K562 (cell line): ENCODE measurements around the gene SMARCA4. TPM values are rescaled to one million over a fixed set of nuclear protein-coding genes. Genes with fewer than 3 reads are reported as not detected.

Experiments
- CGGBP1 ChIP-seq: fragments of 250-450 bp; sonication (Bioruptor Pico); IDR thresholded peaks from 2 replicates; pipeline ENCODE4 v1.9.0; 2021; ENCODE audit warnings: mild to moderate bottlenecking
- CHD7 ChIP-seq: fragments of 200-600 bp; sonication (generic); IDR thresholded peaks from one replicate; pipeline ENCODE4 v1.6.1; 2012; ENCODE audit warnings: mild to moderate bottlenecking, low read depth, low read length, inconsistent platforms
- FIP1L1 ChIP-seq: fragments of 200-400 bp; formaldehyde crosslinking; IDR thresholded peaks from 2 replicates; pipeline ENCODE4 v1.6.1; 2018; ENCODE audit warnings: mild to moderate bottlenecking, low read depth, low read length; ENCODE audit not compliant: poor library complexity, severe bottlenecking
- MECOM ChIP-seq: fragments of 250-450 bp; sonication (Bioruptor Pico); IDR thresholded peaks from 2 replicates; pipeline ENCODE4 v1.8.0; 2022; ENCODE audit warnings: inconsistent platforms
- ZBTB11 ChIP-seq, 3 experiments: fragments of 200-800 bp in 1 of 3; fragments of 250-450 bp in 1 of 3; fragments of 450-650 bp in 1 of 3; sonication (Bioruptor Pico) in 1 of 3; sonication (Bioruptor generic) in 1 of 3; formaldehyde crosslinking in 1 of 3; IDR thresholded peaks; 2 replicates each; pipeline versions ENCODE4 v1.6.1 to v1.8.0; 2016 to 2022; ENCODE audit warnings: mild to moderate bottlenecking in 2 of 3, missing genetic modification characterization in 2 of 3, missing compliant biosample characterization in 1 of 3, moderate library complexity in 1 of 3
- polyA plus RNA-seq, 8 experiments: library from polyadenylated mRNA; depleted of rRNA in 4 of 8; stranded (reverse) in 5 of 8; unstranded in 3 of 8; fragments of >200 nt; fragmentation: Nextera tagmentation in 2 of 8; fragmentation: Illumina TruSeq in 1 of 8; extraction: Ambion mirVana in 2 of 8; extraction: Trizol in 1 of 8; gene quantifications; 2 replicates each; pipeline versions ENCODE4 v1.2.1 to v1.2.3, GENCODE V29; 2011 to 2014; ENCODE audit warnings: inconsistent platforms in 1 of 8, missing spikeins in 1 of 8
- total RNA-seq, 7 experiments: library from RNA; depleted of rRNA in 6 of 7; stranded (reverse); fragments of >200 nt in 6 of 7; fragmentation: Illumina TruSeq in 2 of 7; extraction: Trizol in 2 of 7; gene quantifications; 2 replicates each; pipeline versions ENCODE4 v1.2.1 to v1.2.3, GENCODE V29; 2011 to 2021; ENCODE audit warnings: low replicate concordance in 1 of 7

Gene SMARCA4
- total and polyA plus RNA-seq, 9 of the 15 experiments (the other 6 are each of a cell fraction or from before 2014, with no cell fraction given) = 19.3 to 207 (median 52.1) TPM

GRCh38 chr19:11090264-11090996, 129.6 kb downstream of the SMARCA4 start (continued):
- TF ChIP-seq FIP1L1 (peak; percentile 57), MECOM (CRISPR knock-in tag) (no peak), CGGBP1 (CRISPR knock-in tag) (0 out of 2 replicates have a peak, but pooled peaks have one; percentile 31), CHD7 (no peak), ZBTB11 (CRISPR knock-in tag; IDR thresholded peaks at IDR 0.05) (peak in 1 of 3 experiments; percentile 53; a peak in 1 of 6 replicates)
